Measurements from ENCODE around the gene ZMIZ2. TPM values are rescaled to one million over a fixed set of nuclear protein-coding genes. Genes with fewer than 3 reads are reported as not detected.
A peak's percentile ranks its signal among the peaks of the same experiment; 100 is the strongest.

The ZMIZ2 gene
- total RNA-seq, 1 experiment from 2014 or later, result 5.3 TPM

DNA sequence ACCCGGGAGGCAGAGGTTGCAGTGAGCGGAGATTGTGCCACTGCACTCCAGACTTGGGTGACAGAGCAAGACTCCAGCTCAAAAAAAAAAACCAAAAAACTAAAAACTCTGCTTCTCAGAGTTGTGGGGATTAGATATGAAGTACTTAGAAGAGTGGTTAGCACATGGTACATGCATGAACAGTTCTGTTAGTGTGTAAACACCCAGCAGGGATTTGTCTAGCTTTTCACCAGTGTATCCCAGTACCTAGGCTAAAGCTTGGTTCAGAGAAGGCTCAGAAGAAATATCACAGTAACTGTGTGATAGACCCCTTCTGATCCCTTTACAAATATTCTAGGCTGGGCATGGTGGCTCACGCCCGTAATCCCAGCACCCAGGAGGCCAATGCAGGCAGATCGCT, 57.3 kb downstream of the ZMIZ2 start:
- in situ Hi-C loops (cut with HindIII; ENCODE audit: low pct_unique_long_range_greater_than_20kb, low sequenced_read_pairs), result no loop called here
- DNase-seq (ENCODE audit: low read depth, low spot score), result no peak

DNA sequence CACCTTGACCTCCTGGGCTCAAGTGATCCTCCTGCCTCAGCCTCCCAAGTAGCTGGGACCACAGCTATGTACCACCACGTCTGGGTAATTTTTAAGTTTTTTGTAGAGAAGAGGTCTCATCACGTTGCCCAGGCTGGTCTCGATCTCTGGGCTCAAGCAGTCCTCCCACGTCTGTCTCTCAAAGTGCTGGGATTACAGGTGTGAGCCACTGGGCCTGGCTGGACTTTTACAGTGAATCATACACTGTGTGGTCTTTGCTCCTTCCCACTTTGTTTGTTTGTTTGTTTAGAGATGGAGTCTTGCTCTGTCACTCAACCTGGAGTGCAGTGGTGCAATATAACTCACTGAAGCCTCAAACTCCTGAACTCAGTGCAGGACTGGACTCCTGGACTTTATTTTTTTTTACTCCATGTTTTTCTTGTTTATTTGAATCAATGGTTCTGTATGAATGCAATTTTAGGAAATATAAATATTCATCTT, 60.3 kb downstream of the ZMIZ2 start:
- in situ Hi-C loops (cut with HindIII; ENCODE audit: low pct_unique_long_range_greater_than_20kb, low sequenced_read_pairs), result no loop called here
- DNase-seq (ENCODE audit: low read depth, low spot score), result no peak

DNA sequence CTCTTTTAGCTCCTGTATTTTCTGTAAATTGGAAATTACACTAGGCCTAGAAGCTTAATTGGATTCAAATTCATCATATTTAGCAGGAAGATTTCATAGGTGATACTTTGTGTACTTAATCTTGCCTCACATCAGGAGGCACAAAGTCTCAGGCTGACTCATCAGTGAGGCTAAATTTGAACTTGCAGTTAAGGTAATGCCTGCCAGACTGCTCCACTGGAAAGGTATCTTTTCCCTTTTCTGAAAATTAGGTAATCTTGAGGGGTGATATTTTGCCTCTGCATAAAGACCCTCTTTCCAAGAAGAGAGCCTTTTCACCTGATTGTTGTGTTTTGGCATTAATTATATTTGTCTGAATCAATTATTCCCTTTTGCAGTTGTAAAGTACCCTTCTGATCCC, 62.4 kb downstream of the ZMIZ2 start:
- DNase-seq (ENCODE audit: low read depth, low spot score), result no peak

DNA sequence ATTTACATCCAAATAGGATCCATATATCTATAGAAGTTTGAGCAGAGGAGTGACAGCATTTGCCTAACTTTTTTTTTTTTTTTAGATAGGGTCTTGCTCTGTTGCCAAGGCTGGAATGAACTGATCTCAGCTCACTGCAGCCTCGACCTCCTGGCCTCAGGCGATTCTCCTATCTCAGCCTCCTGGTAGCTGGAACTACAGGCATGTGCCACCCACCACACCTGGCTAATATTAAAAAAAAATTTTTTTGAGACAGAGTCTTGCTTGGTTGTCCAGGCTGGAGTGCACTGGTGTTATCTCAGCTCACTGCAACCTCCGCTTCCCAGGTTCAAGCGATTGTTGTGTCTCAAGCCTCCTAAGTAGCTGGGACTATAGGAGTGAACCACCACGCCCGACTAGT, 62.9 kb downstream of the ZMIZ2 start:
- DNase-seq (ENCODE audit: low read depth, low spot score), result no peak
- in situ Hi-C loops (cut with HindIII; ENCODE audit: low pct_unique_long_range_greater_than_20kb, low sequenced_read_pairs), result no loop called here

More for the DNA sequence above, 62.4 kb downstream of the ZMIZ2 start:
- in situ Hi-C loops (cut with HindIII; ENCODE audit: low pct_unique_long_range_greater_than_20kb, low sequenced_read_pairs), result no loop called here

DNA sequence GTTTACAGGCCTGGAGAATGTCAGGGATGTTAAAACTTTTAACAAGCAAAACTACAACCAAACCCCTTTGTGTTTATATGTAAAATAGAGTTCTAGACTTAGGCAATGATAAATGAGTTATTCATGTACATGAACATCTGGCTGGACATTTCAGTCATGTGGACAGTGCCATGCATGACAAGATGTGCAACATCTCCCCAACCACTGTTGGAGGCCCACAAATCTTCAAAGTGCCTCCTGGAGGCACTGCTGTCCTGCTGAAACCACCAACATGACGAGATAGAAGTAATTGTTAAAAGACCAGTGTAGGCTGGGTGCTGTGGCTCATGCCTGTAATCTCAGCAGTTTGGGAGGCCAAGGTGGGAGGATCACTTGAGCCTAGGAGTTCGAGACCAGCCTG, 66.3 kb downstream of the ZMIZ2 start:
- peak; percentile 35 for DNase-seq (ENCODE audit: low read depth, low spot score)
- in situ Hi-C loops (cut with HindIII; ENCODE audit: low pct_unique_long_range_greater_than_20kb, low sequenced_read_pairs), result no loop called here

DNA sequence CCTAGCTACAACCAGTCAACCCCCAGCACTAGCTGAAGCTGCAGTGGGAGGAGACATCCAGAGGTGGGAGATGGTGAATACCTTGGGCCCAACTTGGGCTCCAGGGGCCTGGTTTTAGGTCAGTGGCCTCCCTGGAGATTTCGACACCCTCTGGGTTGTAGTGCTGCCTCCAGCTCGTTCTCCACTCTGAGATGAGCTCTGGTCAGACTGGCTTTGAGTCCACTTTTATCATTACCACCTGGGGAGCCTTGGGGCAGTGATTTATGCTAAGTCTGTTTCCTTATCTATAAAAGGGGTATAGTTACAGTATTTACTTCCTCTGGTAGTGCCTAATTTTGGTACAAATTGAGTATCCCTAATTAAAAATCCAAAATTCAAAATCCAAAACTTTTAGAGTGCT, 70.6 kb downstream of the ZMIZ2 start:
- in situ Hi-C loops (cut with HindIII; ENCODE audit: low pct_unique_long_range_greater_than_20kb, low sequenced_read_pairs), result no loop called here
- no peak for DNase-seq (ENCODE audit: low read depth, low spot score)

Other genes with a start within 250 kb of the ZMIZ2 start
- not detected in 2 replicates for gene NPC1L1, start 207.5 kb upstream of the ZMIZ2 start, total RNA-seq (2014; rRNA removed; shearing (Covaris generic))
- 131 and 138 TPM in 2 replicates for gene DDX56, start 174.9 kb upstream of the ZMIZ2 start, total RNA-seq (2014; rRNA removed; shearing (Covaris generic))
- gene TMED4, start 166.6 kb upstream of the ZMIZ2 start, total RNA-seq (2014; rRNA removed; shearing (Covaris generic)), result 177 and 178 TPM in 2 replicates
- gene OGDH, start 142.2 kb upstream of the ZMIZ2 start, total RNA-seq (2014; rRNA removed; shearing (Covaris generic)), result 28.5 and 35.3 TPM in 2 replicates
- 8,852 and 9,543 TPM in 2 replicates for gene PPIA, start 47.8 kb downstream of the ZMIZ2 start, total RNA-seq (2014; rRNA removed; shearing (Covaris generic))
- gene H2AZ2, start 99.2 kb downstream of the ZMIZ2 start, total RNA-seq (2014; rRNA removed; shearing (Covaris generic)), result 238 TPM in 2 replicates
- 23.4 and 24.0 TPM in 2 replicates for gene PURB, start 136.7 kb downstream of the ZMIZ2 start, total RNA-seq (2014; rRNA removed; shearing (Covaris generic))
- gene MYO1G, start 230.2 kb downstream of the ZMIZ2 start, total RNA-seq (2014; rRNA removed; shearing (Covaris generic)), result 0.03 and 0.26 TPM in 2 replicates

Measured in SK-MEL-5 (cell line).